MM.1S (cell line): ENCODE measurements around the gene PCCA.

Source experiments
- EZH2 ChIP-seq: fragments of 300-600 bp; sonication (generic); optimal IDR thresholded peaks from 2 replicates; pipeline ENCODE3; 2017; ENCODE audit warnings: low read depth, mild to moderate bottlenecking, antibody characterized with exemption, low read length, mixed read lengths
- TF ChIP-seq, protein P1 (sequence below): fragments of 300-600 bp; sonication (generic); IDR thresholded peaks from 2 replicates; pipeline ENCODE4 v1.5.1; 2016; ENCODE audit warnings: antibody characterized with exemption, low read length, mixed read lengths

DNA sequence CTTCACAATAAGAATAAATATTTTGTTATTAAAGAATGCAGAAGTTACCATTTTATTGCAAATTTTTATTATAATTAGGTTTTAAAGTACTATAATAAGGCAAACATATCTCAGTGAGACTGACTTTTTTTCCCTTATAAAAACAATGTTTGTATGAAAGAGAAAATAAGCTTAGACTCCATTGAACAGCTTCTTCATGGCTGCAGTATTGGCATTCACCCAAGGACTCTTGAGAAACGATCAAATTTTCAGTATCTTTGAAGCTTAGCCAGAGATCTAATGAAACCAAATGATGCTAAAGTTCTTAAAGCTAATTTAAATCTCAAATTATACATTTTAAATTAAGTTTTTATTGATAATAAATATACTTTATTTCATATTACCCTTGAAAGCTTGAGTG lies 371.4 kb downstream of the PCCA start:
- TF ChIP-seq, protein P1, sequence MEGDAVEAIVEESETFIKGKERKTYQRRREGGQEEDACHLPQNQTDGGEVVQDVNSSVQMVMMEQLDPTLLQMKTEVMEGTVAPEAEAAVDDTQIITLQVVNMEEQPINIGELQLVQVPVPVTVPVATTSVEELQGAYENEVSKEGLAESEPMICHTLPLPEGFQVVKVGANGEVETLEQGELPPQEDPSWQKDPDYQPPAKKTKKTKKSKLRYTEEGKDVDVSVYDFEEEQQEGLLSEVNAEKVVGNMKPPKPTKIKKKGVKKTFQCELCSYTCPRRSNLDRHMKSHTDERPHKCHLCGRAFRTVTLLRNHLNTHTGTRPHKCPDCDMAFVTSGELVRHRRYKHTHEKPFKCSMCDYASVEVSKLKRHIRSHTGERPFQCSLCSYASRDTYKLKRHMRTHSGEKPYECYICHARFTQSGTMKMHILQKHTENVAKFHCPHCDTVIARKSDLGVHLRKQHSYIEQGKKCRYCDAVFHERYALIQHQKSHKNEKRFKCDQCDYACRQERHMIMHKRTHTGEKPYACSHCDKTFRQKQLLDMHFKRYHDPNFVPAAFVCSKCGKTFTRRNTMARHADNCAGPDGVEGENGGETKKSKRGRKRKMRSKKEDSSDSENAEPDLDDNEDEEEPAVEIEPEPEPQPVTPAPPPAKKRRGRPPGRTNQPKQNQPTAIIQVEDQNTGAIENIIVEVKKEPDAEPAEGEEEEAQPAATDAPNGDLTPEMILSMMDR = no peak
- no peak for TF ChIP-seq EZH2
